HT1080 (cell line): Measurements from ENCODE around the gene CFAP97D2. TPM values are rescaled to one million over a fixed set of nuclear protein-coding genes. Genes with fewer than 3 reads are reported as not detected.
"Not testable (repeated sequence)": the region's sequence is repeated elsewhere in the genome, so short reads cannot be mapped to it uniquely, and the experiment has no call there.

Experiments used
- DNase-seq: peaks from one replicate; pipeline ENCODE4 v3.0.0-alpha.2; 2015; ENCODE audit warnings: low read depth
- total RNA-seq: library from RNA; depleted of rRNA; stranded (reverse); fragments of >200 nt; shearing (Covaris generic); gene quantifications from 2 replicates; pipeline ENCODE4 v1.2.3, GENCODE V29; 2014

CFAP97D2 gene
- total RNA-seq, 1 experiment from 2014 or later: not detected

DNA sequence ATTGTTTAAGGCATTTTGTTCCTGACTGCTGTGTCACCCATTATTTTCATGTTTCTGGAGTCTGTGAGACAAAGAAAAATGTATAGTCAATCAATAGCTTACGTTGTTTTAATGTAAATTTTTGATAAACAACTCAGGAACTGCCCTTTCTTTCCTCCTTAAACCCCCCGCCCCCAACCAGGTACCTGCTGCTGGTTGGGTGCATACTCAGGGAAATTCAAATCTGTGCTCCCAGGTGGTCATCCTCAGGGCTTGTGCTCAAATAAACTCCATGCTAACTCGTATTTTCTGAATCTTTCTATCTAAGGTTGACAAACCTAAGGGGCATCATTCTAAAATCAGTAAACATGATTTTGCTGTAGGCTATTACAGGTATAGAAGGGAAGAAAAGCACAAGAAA, 51.5 kb downstream of the CFAP97D2 start:
- DNase-seq: no peak

GRCh38 chr13:114231886-114232285, 52.8 kb downstream of the CFAP97D2 start:
- DNase-seq: no peak

- DNase-seq: no peak
Measured at GRCh38 chr13:114234266-114234644, 55.2 kb downstream of the CFAP97D2 start.

DNA sequence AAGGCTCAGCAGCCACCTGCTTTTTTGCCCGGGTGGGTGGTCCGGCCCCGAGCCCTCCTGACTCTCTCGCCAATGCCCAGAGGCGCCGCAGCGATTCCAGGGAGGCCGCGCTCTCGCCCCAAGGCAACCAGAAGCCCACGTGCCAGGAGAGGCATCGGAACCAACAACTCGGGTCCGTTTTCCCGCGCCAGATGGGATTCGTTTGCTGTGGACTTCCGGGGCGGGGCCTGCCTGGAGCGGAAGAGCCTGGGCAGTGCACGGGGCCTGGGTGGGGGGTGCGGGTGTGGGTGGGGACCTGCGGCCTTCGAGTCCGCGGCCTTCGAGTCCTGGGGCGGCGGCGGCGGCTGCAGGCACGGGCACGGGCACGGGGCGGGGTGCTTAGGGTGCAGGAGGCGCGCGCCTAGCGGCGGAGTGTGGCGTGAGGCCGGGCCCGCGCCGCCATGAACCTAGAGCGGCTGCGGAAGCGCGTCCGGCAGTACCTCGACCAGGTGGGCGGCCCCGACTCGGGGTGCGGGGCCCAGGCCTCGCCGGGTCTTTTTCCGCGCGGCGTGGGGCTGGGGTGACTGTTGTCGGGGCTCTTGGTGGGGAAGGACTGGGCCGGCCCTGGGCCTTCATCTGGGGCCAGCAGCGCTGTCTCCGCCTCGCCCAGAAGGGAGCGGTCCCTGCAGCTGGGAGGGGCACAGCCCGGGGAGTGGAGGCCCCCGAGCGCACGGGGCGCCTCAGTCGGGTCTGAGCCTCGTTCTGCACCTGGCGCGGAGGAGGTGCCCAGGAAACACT, 55.8 kb downstream of the CFAP97D2 start, which contains the start of gene CDC16:
CDC16 (plus strand) TSS at position 253 of the 777 bp plus-strand sequence; CDS start at position 441, 188 bp downstream.
- peak; percentile 86 for DNase-seq

- DNase-seq: no peak
Measured at GRCh38 chr13:114235697-114236096, 56.6 kb downstream of the CFAP97D2 start.

GRCh38 chr13:114236227-114236626, 57.2 kb downstream of the CFAP97D2 start:
- DNase-seq: no peak

DNA sequence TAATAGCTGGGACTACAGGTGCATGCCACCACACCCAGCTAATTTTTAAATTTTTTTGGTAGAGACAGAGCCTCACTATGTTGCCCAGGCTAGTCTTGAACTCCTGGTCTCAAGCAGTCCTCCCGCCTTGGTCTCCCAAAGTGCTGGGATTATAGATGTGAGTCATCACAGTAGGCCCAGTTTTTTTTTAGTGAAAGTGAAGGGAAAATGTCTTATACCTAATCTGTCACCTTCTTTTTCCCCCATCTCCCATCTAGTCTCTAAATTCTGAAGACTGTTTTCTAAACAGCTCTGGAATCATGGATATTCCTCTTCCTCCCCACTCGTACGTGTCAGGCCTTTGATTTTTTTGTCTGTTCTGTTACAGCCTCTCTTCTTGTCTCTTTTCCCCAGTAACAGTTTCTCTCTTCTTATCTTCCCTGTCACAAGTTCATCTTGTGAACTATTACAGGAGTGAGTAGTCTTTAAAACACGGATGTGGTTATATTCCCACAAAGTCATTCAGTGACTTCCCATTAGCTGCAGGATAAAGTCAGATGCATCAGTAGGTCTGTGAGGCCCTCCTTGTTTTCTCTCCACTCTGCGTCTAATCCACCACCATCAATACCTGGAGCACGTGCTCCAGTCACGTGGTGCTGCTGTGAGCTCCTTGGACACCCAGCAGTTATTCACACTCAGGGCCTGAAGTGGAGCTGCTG, 58.5 kb downstream of the CFAP97D2 start:
- no peak for DNase-seq

GRCh38 chr13:114241918-114242317, 62.9 kb downstream of the CFAP97D2 start:
- no peak for DNase-seq

DNA sequence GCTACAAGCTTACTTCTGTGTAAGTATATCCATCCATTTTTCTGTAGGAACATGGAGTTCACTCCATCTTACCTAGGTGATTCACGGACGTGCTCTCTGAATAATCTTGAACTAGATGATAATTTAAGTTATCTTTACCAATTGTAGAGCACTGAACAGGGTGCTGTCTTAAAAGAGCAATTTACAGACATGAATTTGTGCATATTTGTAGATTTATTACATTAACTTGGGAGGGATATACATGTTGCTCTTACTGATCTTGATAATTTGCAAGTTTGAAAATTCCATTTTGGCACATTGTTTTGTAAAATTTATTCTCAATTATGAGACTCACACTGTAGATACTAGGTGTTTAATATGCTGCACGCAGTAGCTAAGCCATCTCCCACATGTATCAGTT, 64.9 kb downstream of the CFAP97D2 start:
- DNase-seq: no peak

DNA sequence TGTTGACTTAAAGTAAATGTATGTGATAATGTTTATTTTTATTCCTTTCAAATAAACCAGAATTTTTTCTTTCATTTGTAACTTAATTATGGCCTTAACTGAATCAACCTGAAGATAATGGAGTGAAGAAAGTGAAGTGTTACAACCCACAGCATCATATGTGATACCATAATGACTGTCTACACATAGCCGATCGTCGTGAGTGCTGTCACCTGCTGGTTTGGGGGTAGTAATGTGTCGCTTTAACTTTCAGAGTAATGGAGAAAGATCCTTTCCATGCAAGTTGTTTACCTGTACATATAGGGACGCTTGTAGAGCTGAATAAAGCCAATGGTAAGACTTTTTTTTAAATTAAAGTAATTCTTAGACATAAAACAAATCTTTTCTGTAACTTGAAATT, 65.6 kb downstream of the CFAP97D2 start:
- no peak for DNase-seq

DNA sequence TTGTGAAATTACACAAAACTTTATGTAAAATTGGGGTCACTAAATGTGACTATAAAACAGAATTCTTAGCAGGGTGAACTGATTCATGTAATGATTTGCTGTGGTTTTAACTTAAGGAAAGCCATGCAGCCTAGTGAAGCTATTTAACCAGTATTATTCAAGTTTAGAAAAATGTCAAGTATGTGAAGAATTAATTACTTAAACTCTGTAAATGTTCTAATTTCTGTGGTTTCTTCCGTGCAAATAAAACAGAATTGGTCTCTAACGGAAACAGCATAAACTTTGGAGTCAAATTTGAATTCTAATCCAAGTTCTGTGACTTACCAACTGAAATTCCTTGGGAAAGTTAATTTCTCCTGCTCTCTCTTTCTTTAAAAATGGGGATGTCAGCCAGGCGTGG, 69.0 kb downstream of the CFAP97D2 start:
- no peak for DNase-seq

DNA sequence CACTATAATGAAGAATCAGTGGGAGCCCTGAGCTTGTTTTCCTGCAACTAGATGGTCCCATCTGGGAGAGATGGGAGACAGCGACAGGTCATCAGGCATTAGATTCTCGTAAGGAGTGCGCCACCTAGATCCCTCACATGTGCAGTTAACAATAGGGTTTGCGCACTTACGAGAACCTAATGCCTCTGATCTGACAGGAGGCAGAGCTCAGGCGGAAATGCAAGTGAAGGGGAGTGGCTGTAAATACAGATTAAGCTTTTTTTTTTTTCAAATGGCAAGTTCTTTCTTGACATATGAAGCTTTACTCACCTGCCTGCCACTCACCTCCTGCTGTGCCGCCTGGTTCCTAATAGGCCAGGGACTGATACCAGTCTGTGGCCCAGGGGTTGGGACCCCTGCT, 70.0 kb downstream of the CFAP97D2 start:
- DNase-seq: no peak

DNA sequence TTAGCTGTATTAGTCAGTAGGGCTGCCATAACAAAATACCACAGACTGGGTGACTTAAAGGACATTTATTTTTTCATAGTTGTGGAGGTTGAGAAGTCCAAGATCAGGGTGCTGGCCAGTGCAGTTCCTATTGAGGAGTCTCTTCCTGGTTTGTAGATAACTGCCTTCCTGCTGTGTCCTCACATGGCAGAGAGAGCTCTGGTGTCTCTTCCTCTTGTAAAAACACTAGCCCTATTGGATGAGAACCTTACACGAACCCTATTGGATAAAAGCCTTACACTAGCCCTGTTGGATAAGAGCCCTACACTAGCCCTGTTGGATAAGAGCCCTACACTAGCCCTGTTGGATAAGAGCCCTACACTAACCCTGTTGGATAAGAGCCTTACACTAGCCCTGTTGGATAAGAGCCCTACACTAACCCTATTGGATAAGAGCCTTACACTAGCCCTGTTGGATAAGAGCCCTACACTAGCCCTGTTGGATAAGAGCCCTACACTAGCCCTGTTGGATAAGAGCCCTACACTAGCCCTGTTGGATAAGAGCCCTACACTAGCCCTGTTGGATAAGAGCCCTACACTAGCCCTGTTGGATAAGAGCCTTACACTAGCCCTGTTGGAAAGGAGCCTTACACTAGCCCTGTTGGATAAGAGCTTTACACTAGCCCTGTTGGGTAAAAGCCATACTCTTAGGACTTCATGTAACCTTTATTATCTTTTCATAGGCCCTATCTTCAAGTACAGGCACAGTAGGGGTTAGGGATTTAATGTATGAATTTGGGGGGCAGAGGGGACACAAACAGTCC, 72.8 kb downstream of the CFAP97D2 start:
- DNase-seq: not testable (repeated sequence)

DNA sequence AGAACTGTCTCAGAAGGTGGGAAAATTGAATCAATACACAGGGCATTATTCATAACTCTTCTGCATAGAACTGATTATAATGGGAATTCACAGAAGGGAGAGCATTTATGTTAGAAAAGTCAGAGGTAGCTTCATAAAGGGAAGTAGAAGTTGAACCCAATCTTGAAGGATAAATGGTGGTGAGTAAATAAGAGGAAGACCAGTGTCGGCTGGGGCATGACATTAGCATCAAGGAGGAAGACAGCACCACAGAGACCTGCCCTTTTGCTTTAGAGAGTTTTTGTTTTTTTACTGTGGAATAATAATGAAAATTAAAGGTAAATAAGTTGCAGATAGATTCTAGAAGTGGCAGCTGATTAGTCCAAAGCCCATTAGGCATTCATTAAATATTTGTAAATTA, 77.5 kb downstream of the CFAP97D2 start:
- no peak for DNase-seq

GRCh38 chr13:114257014-114257413, 78.0 kb downstream of the CFAP97D2 start:
- no peak for DNase-seq

GRCh38 chr13:114258589-114258988, 79.5 kb downstream of the CFAP97D2 start:
- DNase-seq: no peak

DNA sequence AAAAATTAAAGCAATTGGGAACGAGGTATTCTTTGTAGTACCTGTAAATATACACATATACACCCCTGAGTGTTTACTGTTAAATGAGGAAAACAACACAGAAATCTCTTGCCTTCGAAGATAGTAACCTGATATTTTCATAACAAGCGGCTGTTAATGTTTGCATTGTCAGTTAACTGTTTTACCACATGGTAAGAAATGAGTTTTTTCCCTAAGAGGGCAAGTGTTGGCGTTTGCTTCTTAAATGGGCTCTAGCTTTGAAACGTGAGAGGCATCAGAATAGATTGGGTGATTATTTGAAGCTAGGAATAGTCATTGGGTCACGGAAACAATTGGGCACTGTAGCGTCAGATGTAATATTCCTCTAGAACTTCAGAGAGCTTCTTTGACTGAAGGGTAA, 80.3 kb downstream of the CFAP97D2 start:
- DNase-seq: no peak

GRCh38 chr13:114259974-114260373, 80.9 kb downstream of the CFAP97D2 start:
- DNase-seq: no peak

DNA sequence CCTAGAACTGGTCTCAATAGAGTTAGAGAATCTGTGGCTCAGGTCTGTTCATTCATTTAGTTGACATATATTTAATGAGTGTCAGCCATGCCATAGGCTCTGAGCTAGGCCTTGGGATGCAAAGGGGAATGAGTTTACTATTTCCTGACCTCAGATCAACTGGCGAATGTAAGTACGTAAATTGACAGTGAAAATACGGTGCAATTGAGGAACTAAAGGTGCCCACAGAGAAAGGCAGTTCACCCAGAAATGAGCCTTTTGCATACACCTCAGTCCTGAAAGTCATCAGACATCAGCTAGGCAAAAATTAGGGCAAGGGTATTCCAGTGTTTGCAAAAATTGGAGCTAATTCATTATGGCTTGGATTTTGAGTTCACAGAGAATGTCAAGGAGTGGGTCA, 81.8 kb downstream of the CFAP97D2 start:
- no peak for DNase-seq

- no peak for DNase-seq
Measured at GRCh38 chr13:114261328-114261965, 82.4 kb downstream of the CFAP97D2 start.

DNA sequence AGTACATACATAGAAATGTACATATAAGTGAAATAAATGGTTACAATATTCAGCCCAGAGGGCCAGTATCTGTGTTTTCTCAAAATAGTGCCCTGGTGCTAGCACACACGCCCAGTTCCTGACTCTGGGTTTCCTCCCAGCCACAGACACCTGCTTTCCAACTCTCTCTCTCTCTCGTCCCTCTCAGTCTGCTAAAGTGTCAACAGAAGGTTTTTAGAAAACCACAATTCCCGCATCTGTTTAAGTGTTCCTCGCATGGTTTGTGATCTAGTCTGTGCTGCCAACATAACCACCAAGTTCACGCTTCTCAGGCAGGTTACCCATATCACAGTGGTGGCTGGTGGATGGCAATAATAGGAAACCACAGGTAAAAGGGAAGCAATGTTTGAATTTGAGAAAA, 84.5 kb downstream of the CFAP97D2 start:
- DNase-seq: no peak
